K562 (cell line): Measurements from ENCODE around the gene SYMPK. TPM values are rescaled to one million over a fixed set of nuclear protein-coding genes. Genes with fewer than 3 reads are reported as not detected.
A peak's percentile ranks its signal among the peaks of the same experiment; 100 is the strongest.

Experiments
- C11orf30 ChIP-seq: fragments of 450-650 bp; IDR thresholded peaks from 2 replicates; pipeline ENCODE4 v1.6.1; 2016; ENCODE audit warnings: low read depth, mild to moderate bottlenecking
- CHD7 ChIP-seq: fragments of 200-600 bp; sonication (generic); IDR thresholded peaks from one replicate; pipeline ENCODE4 v1.6.1; 2012; ENCODE audit warnings: mild to moderate bottlenecking, low read depth, low read length, inconsistent platforms
- ETV5 ChIP-seq: sonication (generic); formaldehyde crosslinking; IDR thresholded peaks from 2 replicates; pipeline ENCODE4 v1.4.0; 2020; ENCODE audit warnings: low read depth, mild to moderate bottlenecking, missing genetic modification reagents
- LEF1 ChIP-seq: fragments of 450-650 bp; IDR thresholded peaks from 2 replicates; pipeline ENCODE4 v1.6.1; 2016; ENCODE audit warnings: mild to moderate bottlenecking
- PHF8 ChIP-seq: fragments of 200-600 bp; sonication (generic); IDR thresholded peaks from 2 replicates; pipeline ENCODE4 v1.6.1; 2012; ENCODE audit warnings: mixed run types, mild to moderate bottlenecking, inconsistent platforms, low read length, moderate library complexity, borderline replicate concordance
- PML ChIP-seq: IDR thresholded peaks from 2 replicates; pipeline ENCODE4 v1.6.1; 2012; ENCODE audit warnings: low read length, inconsistent platforms
- ZNF274 ChIP-seq: IDR thresholded peaks from 2 replicates; pipeline ENCODE4 v1.6.1; 2011; ENCODE audit warnings: low read depth, mild to moderate bottlenecking, low read length, moderate library complexity, borderline replicate concordance
- ZNF318 ChIP-seq, 2 experiments: fragments of 450-650 bp; IDR thresholded peaks; 2 replicates each; pipeline ENCODE4 v1.6.1; 2016; ENCODE audit warnings: mild to moderate bottlenecking in 2 of 2, borderline replicate concordance in 1 of 2, low read depth in 1 of 2, moderate library complexity in 1 of 2
- polyA plus RNA-seq, 8 experiments: library from polyadenylated mRNA; depleted of rRNA in 4 of 8; stranded (reverse) in 5 of 8; unstranded in 3 of 8; fragments of >200 nt; fragmentation: Nextera tagmentation in 2 of 8; fragmentation: Illumina TruSeq in 1 of 8; extraction: Ambion mirVana in 2 of 8; extraction: Trizol in 1 of 8; gene quantifications; 2 replicates each; pipeline versions ENCODE4 v1.2.1 to v1.2.3, GENCODE V29; 2011 to 2014; ENCODE audit warnings: inconsistent platforms in 1 of 8, missing spikeins in 1 of 8
- total RNA-seq, 7 experiments: library from RNA; depleted of rRNA in 6 of 7; stranded (reverse); fragments of >200 nt in 6 of 7; fragmentation: Illumina TruSeq in 2 of 7; extraction: Trizol in 2 of 7; gene quantifications; 2 replicates each; pipeline versions ENCODE4 v1.2.1 to v1.2.3, GENCODE V29; 2011 to 2021; ENCODE audit warnings: low replicate concordance in 1 of 7

SYMPK gene
- total and polyA plus RNA-seq, 9 of the 15 experiments (the other 6 are each of a cell fraction or from before 2014, with no cell fraction given) = 0.73 to 95.5 (median 58.4) TPM

- TF ChIP-seq CHD7 = no peak
- TF ChIP-seq PHF8 = peak; percentile 17; the same call in 1 of the 2 replicates
- peak; percentile 48; the same call in 1 of the 2 replicates for TF ChIP-seq ETV5 (CRISPR knock-in tag)
- peak; percentile 100 for TF ChIP-seq C11orf30
- peak; percentile 83 for TF ChIP-seq LEF1
- no peak for TF ChIP-seq PML
- TF ChIP-seq ZNF274 = no peak
- 0 out of 4 replicates have a peak, but pooled peaks of 1 of the 2 experiments have one; percentile 20 for TF ChIP-seq ZNF318 (IDR thresholded peaks at IDR 0.05; ENCODE audit: borderline replicate concordance in 1 of 2, low read depth in 1 of 2)
Observed at GRCh38 chr19:45809643-45810159, 53.2 kb downstream of the SYMPK start (continued).
